CD14-positive monocyte (primary cell): ENCODE measurements around the gene CSNK1A1L. TPM values are rescaled to one million over a fixed set of nuclear protein-coding genes. Genes with fewer than 3 reads are reported as not detected.

ENCODE experiments used
- DNase-seq, 3 donors: peaks; one replicate each; pipeline ENCODE4 v3.0.0-alpha.2; 2011 to 2022
- H2AFZ ChIP-seq: 2 replicates; pipeline ENCODE4 v1.6.0; 2012; ENCODE audit warnings: mild to moderate bottlenecking, low read depth, low read length, inconsistent platforms; ENCODE audit not compliant: insufficient read depth, poor library complexity, severe bottlenecking
- H3K27ac ChIP-seq, 2 donors: 1 replicate in 1 of 2; 2 replicates in 1 of 2; pipeline ENCODE4 v1.5.1; 2012 to 2013; ENCODE audit warnings: low read length in 2 of 2, control low read depth in 1 of 2, inconsistent platforms in 1 of 2, low read depth in 1 of 2, mild to moderate bottlenecking in 1 of 2
- H3K27me3 ChIP-seq, 2 donors: one replicate each; pipeline versions ENCODE4 v1.6.0 to v1.6.1; 2011 to 2013; ENCODE audit warnings: low read length in 2 of 2; ENCODE audit not compliant: control insufficient read depth in 2 of 2, insufficient read depth in 2 of 2
- H3K36me3 ChIP-seq, 2 donors: replicated peaks in 1 of 2; 1 replicate in 1 of 2; 2 replicates in 1 of 2; pipeline versions ENCODE4 v1.5.1 to v1.6.1; 2012 to 2013; ENCODE audit warnings: low read length in 2 of 2, control low read depth in 1 of 2, inconsistent platforms in 1 of 2, mild to moderate bottlenecking in 1 of 2; ENCODE audit not compliant: insufficient read depth in 2 of 2, control insufficient read depth in 1 of 2
- H3K4me1 ChIP-seq, 2 donors: 1 replicate in 1 of 2; 2 replicates in 1 of 2; pipeline versions ENCODE4 v1.5.1 to v1.6.1; 2012 to 2013; ENCODE audit warnings: low read length in 2 of 2, control low read depth in 1 of 2, inconsistent platforms in 1 of 2, mild to moderate bottlenecking in 1 of 2, moderate library complexity in 1 of 2; ENCODE audit not compliant: insufficient read depth in 2 of 2, control insufficient read depth in 1 of 2
- H3K4me2 ChIP-seq: replicated peaks from 2 replicates; pipeline ENCODE3; 2012; ENCODE audit warnings: low read length, moderate library complexity, mild to moderate bottlenecking; ENCODE audit not compliant: poor library complexity, severe bottlenecking; ENCODE audit errors: extremely low read depth
- H3K4me3 ChIP-seq, 3 experiments: fragments of 200-600 bp in 1 of 3; sonication (generic) in 1 of 3; replicated peaks in 1 of 3; 1 replicate in 2 of 3; 2 replicates in 1 of 3; pipeline ENCODE4 v1.5.1; 2011 to 2013; ENCODE audit warnings: low read length in 3 of 3, mild to moderate bottlenecking in 3 of 3, control low read depth in 2 of 3, low read depth in 2 of 3, inconsistent platforms in 1 of 3, moderate library complexity in 1 of 3
- H3K79me2 ChIP-seq: 2 replicates; pipeline ENCODE4 v1.6.0; 2012; ENCODE audit warnings: mild to moderate bottlenecking, control low read depth, inconsistent platforms, low read length, moderate library complexity; ENCODE audit not compliant: insufficient read depth
- H3K9ac ChIP-seq: 2 replicates; pipeline ENCODE4 v1.6.0; 2017; ENCODE audit warnings: low read length, mild to moderate bottlenecking; ENCODE audit not compliant: insufficient read depth, poor library complexity, severe bottlenecking
- H3K9me3 ChIP-seq, 2 donors: replicated peaks in 1 of 2; 1 replicate in 1 of 2; 2 replicates in 1 of 2; pipeline versions ENCODE4 v1.5.1 to v1.6.1; 2012 to 2013; ENCODE audit warnings: low read length in 2 of 2, control low read depth in 1 of 2; ENCODE audit not compliant: control insufficient read depth in 1 of 2, insufficient read depth in 1 of 2
- H4K20me1 ChIP-seq: 2 replicates; pipeline ENCODE4 v1.6.0; 2012; ENCODE audit warnings: mild to moderate bottlenecking, low read length, control low read depth, moderate library complexity; ENCODE audit not compliant: insufficient read depth
- H3K27ac Mint-ChIP-seq, 7 donors: one replicate each; pipeline ENCODE4 v1.8.0; 2020; ENCODE audit warnings: mild to moderate bottlenecking in 7 of 7, mixed read lengths in 7 of 7, moderate library complexity in 6 of 7, inconsistent platforms in 2 of 7
- H3K27me3 Mint-ChIP-seq, 3 donors: one replicate each; pipeline ENCODE4 v1.8.0; 2021 to 2022; ENCODE audit warnings: low read depth in 3 of 3, mild to moderate bottlenecking in 3 of 3, mixed read lengths in 3 of 3, moderate library complexity in 3 of 3, inconsistent platforms in 1 of 3
- H3K36me3 Mint-ChIP-seq, 2 donors: one replicate each; pipeline ENCODE4 v1.8.0; 2020; ENCODE audit warnings: mixed read lengths in 2 of 2, inconsistent platforms in 1 of 2, mild to moderate bottlenecking in 1 of 2
- H3K4me1 Mint-ChIP-seq: one replicate; pipeline ENCODE4 v1.8.0; 2020; ENCODE audit warnings: mild to moderate bottlenecking, mixed read lengths
- H3K4me3 Mint-ChIP-seq, 2 donors: one replicate each; pipeline ENCODE4 v1.8.0; 2020; ENCODE audit warnings: mild to moderate bottlenecking in 2 of 2, mixed read lengths in 2 of 2, moderate library complexity in 1 of 2
- H3K9me3 Mint-ChIP-seq, 7 donors: one replicate each; pipeline ENCODE4 v1.8.0; 2020 to 2022; ENCODE audit warnings: mixed read lengths in 7 of 7, mild to moderate bottlenecking in 6 of 7, moderate library complexity in 6 of 7, inconsistent platforms in 2 of 7
- WGBS: methylation state at CpG from one replicate; pipeline ENCODE4 v1.1.5; 2013; ENCODE audit warnings: missing lambda C conversion rate; ENCODE audit not compliant: insufficient coverage; 5-methylcytosine and 5-hydroxymethylcytosine counted together
- intact Hi-C, 2 donors: fragments of 100-400 bp; cut with micrococcal nuclease; formaldehyde crosslinking; loops; one replicate each; pipeline versions ENCODE4 v1.15.0 to v1.15.1; 2023
- polyA plus RNA-seq, 3 donors: library from polyadenylated mRNA; depleted of rRNA in 1 of 3; unstranded in 2 of 3; stranded (reverse) in 1 of 3; fragments of 300-500 nt in 2 of 3; fragments of >200 nt in 1 of 3; fragmentation: Illumina TruSeq in 2 of 3; gene quantifications; 1 replicate in 2 of 3; 2 replicates in 1 of 3; pipeline ENCODE4 v1.2.3, GENCODE V29; 2012 to 2021
- TF ChIP-seq, protein P1 (sequence below): fragments of 200-600 bp; IDR thresholded peaks from one replicate; pipeline ENCODE4 v1.8.0; 2022; ENCODE audit warnings: antibody characterized with exemption, mild to moderate bottlenecking

Gene CSNK1A1L
- polyA plus RNA-seq, 3 donors: 0.07 TPM; not detected in 2

DNA sequence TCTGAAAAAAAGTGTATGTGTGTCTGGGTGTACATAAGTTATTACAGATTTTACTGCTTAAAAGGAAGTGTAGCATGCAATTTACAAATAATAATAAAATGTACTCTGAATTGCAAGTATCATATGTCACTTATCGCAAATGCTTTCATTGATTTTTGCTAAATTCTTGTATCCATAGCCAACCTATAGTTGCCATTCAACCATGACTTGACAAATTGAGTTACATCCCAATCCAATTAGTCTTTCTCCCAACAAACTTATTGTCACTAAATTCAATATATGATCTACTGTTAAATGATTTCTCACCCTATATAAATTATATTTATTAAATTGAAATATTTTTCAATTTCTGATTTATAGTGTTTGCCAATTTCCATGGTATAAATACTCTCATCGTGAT, 28.6 kb downstream of the CSNK1A1L start:
- H3K27ac ChIP-seq: no peak overlapping the region
- no peak overlapping the region for H3K4me3 Mint-ChIP-seq
- no peak overlapping the region for H3K4me2 ChIP-seq
- no peaks in the 10 kb centered on the region for H3K9me3 Mint-ChIP-seq
- H3K36me3 Mint-ChIP-seq: no peaks in the 10 kb centered on the region
- WGBS: no CpG with 5 or more reads among the region's 2 CpGs
- H3K4me3 ChIP-seq: no peak overlapping the region
- TF ChIP-seq, protein P1, sequence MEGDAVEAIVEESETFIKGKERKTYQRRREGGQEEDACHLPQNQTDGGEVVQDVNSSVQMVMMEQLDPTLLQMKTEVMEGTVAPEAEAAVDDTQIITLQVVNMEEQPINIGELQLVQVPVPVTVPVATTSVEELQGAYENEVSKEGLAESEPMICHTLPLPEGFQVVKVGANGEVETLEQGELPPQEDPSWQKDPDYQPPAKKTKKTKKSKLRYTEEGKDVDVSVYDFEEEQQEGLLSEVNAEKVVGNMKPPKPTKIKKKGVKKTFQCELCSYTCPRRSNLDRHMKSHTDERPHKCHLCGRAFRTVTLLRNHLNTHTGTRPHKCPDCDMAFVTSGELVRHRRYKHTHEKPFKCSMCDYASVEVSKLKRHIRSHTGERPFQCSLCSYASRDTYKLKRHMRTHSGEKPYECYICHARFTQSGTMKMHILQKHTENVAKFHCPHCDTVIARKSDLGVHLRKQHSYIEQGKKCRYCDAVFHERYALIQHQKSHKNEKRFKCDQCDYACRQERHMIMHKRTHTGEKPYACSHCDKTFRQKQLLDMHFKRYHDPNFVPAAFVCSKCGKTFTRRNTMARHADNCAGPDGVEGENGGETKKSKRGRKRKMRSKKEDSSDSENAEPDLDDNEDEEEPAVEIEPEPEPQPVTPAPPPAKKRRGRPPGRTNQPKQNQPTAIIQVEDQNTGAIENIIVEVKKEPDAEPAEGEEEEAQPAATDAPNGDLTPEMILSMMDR: no peak
- H3K36me3 ChIP-seq: no peaks in the 10 kb centered on the region
- no peaks in the 10 kb centered on the region for H3K27me3 ChIP-seq
- DNase-seq: no peak
- H3K4me1 Mint-ChIP-seq: peaks cover 3% of the 10 kb centered on the region
- peaks cover 0 to 5% (median 2%) of the 10 kb centered on the region in 3 donors for H3K27me3 Mint-ChIP-seq
- H3K27ac Mint-ChIP-seq: no peak overlapping the region
- H3K79me2 ChIP-seq: no peaks in the 10 kb centered on the region
- no peaks in the 10 kb centered on the region for H3K4me1 ChIP-seq
- H4K20me1 ChIP-seq: no peaks in the 10 kb centered on the region
- no peak overlapping the region for H2AFZ ChIP-seq
- intact Hi-C loops: no loop called here
- H3K9ac ChIP-seq: no peak overlapping the region
- H3K9me3 ChIP-seq: no peaks in the 10 kb centered on the region

- intact Hi-C loops: no loop called here
- no peak overlapping the region for H3K9ac ChIP-seq
- H3K9me3 Mint-ChIP-seq: no peaks in the 10 kb centered on the region
- H3K36me3 ChIP-seq: no peaks in the 10 kb centered on the region
- no peaks in the 10 kb centered on the region for H3K4me1 ChIP-seq
- H2AFZ ChIP-seq: no peak overlapping the region
- no peaks in the 10 kb centered on the region for H3K79me2 ChIP-seq
- no peak overlapping the region for H3K27ac Mint-ChIP-seq
- no peaks in the 10 kb centered on the region for H3K9me3 ChIP-seq
- H3K4me3 ChIP-seq: no peak overlapping the region
- TF ChIP-seq, protein P1: peak; percentile 23
- no peaks in the 10 kb centered on the region for H4K20me1 ChIP-seq
- H3K4me1 Mint-ChIP-seq: peaks cover 3% of the 10 kb centered on the region
- H3K4me3 Mint-ChIP-seq: no peak overlapping the region
- no peak for DNase-seq
- H3K4me2 ChIP-seq: no peak overlapping the region
- WGBS: no CpG with 5 or more reads among the region's 2 CpGs
- H3K27me3 Mint-ChIP-seq: peaks cover 0 to 6% (median 2%) of the 10 kb centered on the region in 3 donors
- no peak overlapping the region for H3K27ac ChIP-seq
- no peaks in the 10 kb centered on the region for H3K27me3 ChIP-seq
- no peaks in the 10 kb centered on the region for H3K36me3 Mint-ChIP-seq
Measured at GRCh38 chr13:37075164-37075563, 30.3 kb downstream of the CSNK1A1L start.
